Omental fat pad (tissue), 4 donors: ENCODE measurements around the gene CORIN. TPM values are rescaled to one million over a fixed set of nuclear protein-coding genes. Genes with fewer than 3 reads are reported as not detected.

ENCODE experiments used
- ATAC-seq: fragments of 150-250 bp; one replicate; pipeline ENCODE4 v1.9.1; 2016; ENCODE audit warnings: mild to moderate bottlenecking, moderate library complexity; ENCODE audit not compliant: low FRiP score
- DNase-seq: peaks from one replicate; pipeline ENCODE4 v3.0.0-alpha.2; 2019; ENCODE audit warnings: low spot score
- total RNA-seq, 4 donors: library from RNA; depleted of rRNA; stranded (reverse); fragments of >200 nt; gene quantifications; one replicate each; pipeline ENCODE4 v1.1.0, GENCODE V29; 2016
- TF ChIP-seq, protein P1 (sequence below), 3 donors: fragments of 450-650 bp; IDR thresholded peaks; one replicate each; pipeline ENCODE4 v1.5.1; 2016 to 2017; ENCODE audit warnings: antibody characterized with exemption in 3 of 3, mild to moderate bottlenecking in 3 of 3, moderate library complexity in 2 of 3

Gene CORIN
- total RNA-seq, 4 donors from 2014 or later = 0.28 to 0.48 TPM; not detected in 2

DNA sequence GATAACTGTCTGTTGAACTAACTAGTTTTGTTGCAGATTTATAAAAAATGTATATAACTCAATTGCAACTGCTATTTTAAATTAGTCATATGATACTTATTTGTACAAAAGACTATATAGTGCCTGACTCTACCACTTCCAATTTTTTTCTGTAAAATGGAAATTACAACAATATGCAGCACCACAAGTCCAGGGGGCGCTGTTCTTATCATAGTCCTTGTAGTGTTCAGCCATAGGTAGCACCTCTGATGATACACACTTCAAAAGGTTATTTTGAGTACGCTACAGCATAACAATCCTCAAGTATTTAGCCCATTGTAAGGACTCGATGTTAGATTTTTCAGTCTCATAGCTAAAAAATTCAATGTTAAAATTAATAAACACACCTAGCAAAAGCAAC is 174.9 kb downstream of the CORIN start:
- ATAC-seq = no peak
- TF ChIP-seq, protein P1, sequence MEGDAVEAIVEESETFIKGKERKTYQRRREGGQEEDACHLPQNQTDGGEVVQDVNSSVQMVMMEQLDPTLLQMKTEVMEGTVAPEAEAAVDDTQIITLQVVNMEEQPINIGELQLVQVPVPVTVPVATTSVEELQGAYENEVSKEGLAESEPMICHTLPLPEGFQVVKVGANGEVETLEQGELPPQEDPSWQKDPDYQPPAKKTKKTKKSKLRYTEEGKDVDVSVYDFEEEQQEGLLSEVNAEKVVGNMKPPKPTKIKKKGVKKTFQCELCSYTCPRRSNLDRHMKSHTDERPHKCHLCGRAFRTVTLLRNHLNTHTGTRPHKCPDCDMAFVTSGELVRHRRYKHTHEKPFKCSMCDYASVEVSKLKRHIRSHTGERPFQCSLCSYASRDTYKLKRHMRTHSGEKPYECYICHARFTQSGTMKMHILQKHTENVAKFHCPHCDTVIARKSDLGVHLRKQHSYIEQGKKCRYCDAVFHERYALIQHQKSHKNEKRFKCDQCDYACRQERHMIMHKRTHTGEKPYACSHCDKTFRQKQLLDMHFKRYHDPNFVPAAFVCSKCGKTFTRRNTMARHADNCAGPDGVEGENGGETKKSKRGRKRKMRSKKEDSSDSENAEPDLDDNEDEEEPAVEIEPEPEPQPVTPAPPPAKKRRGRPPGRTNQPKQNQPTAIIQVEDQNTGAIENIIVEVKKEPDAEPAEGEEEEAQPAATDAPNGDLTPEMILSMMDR (IDR thresholded peaks at IDR 0.05) = no peak

DNA sequence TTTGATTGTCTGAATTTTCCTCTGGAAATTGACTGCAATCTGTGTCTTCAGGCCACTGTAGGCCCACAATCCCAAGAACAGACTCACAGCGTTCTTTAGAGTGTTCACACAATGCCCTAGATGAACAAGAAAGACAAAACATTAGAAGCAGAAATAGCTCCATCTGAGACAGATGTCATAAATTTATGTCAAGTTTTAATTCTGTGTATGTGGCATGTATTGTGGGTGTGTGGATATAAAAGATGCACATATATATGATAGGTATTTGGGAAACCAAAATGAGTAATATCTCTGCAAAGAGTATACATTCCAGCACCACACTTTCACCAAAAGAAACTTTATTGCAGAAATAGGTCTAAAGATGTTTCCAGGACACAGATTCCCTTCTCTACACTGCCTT is 176.1 kb downstream of the CORIN start:
- no peak for DNase-seq
- ATAC-seq = no peak
- TF ChIP-seq, protein P1 (IDR thresholded peaks at IDR 0.05) = no peak

More for the DNA sequence above, 174.9 kb downstream of the CORIN start:
- no peak for DNase-seq

DNA sequence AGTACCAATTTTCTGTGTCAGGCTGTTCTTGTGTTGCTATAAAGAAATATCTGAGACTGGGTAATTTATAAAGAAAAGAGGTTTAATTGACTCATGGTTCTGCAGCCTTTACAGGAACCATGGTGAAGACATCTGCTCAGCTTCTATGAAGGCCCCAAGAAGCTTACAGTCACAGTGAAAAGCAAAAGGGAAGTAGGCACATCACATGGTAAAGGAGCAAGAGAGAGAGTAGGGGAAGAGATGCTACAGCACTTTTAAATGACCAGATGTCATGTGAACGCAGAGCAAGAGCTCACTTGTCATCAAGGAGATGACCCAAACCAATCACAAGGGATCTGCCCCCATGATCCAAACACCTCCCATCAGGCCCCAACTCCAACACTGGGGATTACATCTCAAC is 178.5 kb downstream of the CORIN start:
- TF ChIP-seq, protein P1 (IDR thresholded peaks at IDR 0.05) = no peak
- ATAC-seq (no peak), DNase-seq (no peak)

DNA sequence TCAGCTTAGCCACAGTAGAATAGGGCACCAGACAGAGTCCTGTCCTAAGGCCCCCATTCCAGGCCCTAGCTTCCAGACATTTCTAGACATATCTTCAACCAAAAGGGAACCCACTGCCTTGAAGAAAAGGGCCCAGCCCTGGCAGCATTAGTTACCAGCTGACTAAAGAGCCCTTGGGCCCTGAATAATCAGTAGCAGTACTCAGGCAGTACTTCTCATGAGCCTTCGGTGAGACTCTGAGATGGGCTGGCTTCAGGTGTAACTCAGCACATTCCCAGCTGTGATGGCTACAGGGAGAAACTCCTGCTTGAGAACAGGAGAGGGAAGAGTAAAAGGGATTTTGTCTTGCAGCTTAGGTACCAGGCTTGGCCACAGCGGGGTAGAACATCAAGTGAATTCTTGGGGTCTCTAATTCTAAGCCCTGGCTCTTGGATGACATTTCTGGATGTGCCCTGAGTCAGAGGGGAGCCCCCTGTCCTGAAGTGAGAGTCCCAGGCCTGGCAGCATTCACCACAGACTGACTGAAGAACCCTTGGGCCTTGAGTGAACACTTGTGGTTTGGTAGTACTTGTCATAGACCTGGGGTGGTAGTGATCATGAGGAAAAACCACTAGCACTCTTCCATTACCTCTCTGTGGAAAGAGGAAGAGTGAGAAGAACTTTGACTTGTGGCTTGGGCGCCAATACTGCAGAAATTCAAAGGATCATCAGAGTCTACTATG is 182.7 kb downstream of the CORIN start:
- ATAC-seq = no peak
- TF ChIP-seq, protein P1 (IDR thresholded peaks at IDR 0.05) = no peak
- DNase-seq = no peak

DNA sequence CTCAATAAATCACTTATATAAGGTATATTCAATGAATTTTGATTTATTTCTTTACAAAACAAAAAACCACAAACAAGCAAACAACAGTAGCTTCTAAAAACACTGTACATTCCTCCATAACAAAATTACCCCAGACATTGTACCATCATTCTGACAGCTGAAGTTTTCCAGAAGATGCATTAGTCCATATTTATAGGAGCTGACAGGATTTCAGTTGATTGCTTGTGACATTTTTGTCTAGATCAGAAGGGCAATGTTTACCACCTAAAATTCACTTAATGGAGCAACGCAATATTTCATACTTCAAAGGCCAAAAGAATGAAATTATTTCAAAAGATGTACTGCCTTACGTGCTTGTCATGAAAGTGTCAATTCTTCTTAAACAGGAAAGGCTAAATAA is 185.8 kb downstream of the CORIN start:
- DNase-seq (no peak), ATAC-seq (no peak)
- TF ChIP-seq, protein P1 (IDR thresholded peaks at IDR 0.05) = no peak

DNA sequence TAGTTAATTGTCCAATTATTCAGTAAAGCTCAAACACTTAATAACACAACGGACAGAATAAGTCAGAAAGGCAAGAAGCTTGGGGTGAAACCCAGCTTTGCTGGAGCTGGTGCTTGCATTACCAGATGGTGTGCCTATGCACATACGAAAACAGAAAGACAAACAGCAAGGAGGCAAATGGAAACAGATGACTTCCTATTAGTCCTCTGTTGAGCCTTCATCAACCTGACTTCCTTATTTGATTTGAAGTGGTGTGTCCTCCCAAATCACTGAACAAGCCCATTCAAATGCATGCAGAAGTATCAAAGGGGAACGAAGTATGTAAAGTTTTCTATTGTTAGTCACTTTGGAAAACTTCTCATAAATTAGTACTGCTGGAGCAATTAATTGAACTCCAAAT is 186.6 kb downstream of the CORIN start:
- ATAC-seq (no peak), DNase-seq (no peak)
- TF ChIP-seq, protein P1 (IDR thresholded peaks at IDR 0.05) = no peak

DNA sequence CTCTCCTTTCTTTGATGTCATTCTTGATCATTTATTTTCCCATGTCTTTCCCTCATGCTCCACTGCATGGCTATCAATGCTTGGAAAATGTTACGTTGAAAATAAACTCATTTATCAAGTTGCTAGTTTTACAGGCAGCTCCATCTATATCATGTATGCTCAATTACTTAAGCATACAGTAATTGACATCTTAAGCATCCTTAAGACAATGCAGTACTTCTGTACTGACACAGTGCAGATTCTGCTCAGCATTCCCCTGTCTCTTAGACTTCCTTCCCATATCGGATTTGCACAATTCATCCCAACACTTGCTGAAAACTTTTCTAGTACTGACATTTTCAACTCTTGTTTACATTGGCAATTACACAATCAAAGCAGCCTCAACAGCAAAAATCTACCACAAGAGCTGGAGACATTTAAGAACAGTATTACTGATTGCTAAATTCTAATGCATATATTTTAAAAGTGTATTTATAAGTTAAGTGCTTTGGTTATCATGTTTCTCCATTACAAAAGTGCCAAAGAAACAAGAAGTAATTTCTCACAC is 187.2 kb downstream of the CORIN start:
- TF ChIP-seq, protein P1 (IDR thresholded peaks at IDR 0.05) = no peak
- DNase-seq (no peak), ATAC-seq (no peak)
